RWPE2 (cell line): ENCODE data around the gene ACAP3.

Experiments used
- ATAC-seq: fragments of 200-7000 bp; cut with Tn5 transposase; 3 replicates; pipeline ENCODE4 v1.9.1; 2021; ENCODE audit warnings: low read depth
- DNase-seq: peaks from one replicate; pipeline ENCODE4 v3.0.0-alpha.2; 2020; ENCODE audit warnings: low spot score
- H3K27ac ChIP-seq: fragments of 450-650 bp; 2 replicates; pipeline ENCODE4 v1.5.1; 2017; ENCODE audit warnings: mild to moderate bottlenecking; ENCODE audit not compliant: poor library complexity, severe bottlenecking
- H3K27me3 ChIP-seq: fragments of 250-450 bp; sonication (Bioruptor Pico); 2 replicates; pipeline ENCODE4 v1.5.1; 2021; ENCODE audit warnings: mild to moderate bottlenecking, moderate library complexity; ENCODE audit not compliant: insufficient read depth, poor library complexity, severe bottlenecking
- H3K36me3 ChIP-seq: fragments of 250-450 bp; sonication (Bioruptor Pico); 2 replicates; pipeline ENCODE4 v1.5.1; 2020; ENCODE audit warnings: low read depth, mild to moderate bottlenecking, moderate library complexity
- H3K4me1 ChIP-seq: fragments of 250-450 bp; sonication (Bioruptor Pico); 2 replicates; pipeline ENCODE4 v1.5.1; 2021; ENCODE audit warnings: mild to moderate bottlenecking, moderate library complexity; ENCODE audit not compliant: insufficient read depth, poor library complexity, severe bottlenecking
- H3K4me3 ChIP-seq: fragments of 250-450 bp; sonication (Bioruptor Pico); 2 replicates; pipeline ENCODE4 v1.5.1; 2021; ENCODE audit warnings: mild to moderate bottlenecking, moderate library complexity; ENCODE audit not compliant: severe bottlenecking
- H3K9me3 ChIP-seq: fragments of 250-450 bp; sonication (Bioruptor Pico); 2 replicates; pipeline ENCODE4 v1.5.1; 2021; ENCODE audit warnings: mild to moderate bottlenecking, moderate library complexity; ENCODE audit not compliant: severe bottlenecking
- TF ChIP-seq, protein P1 (sequence below): fragments of 450-650 bp; IDR thresholded peaks from one replicate; pipeline ENCODE4 v1.5.1; 2017; ENCODE audit warnings: mild to moderate bottlenecking, moderate library complexity; ENCODE audit not compliant: poor library complexity, severe bottlenecking

ACAP3 gene

GRCh38 chr1:1326075-1326605 lies 18.4 kb upstream of the ACAP3 start:
- Histone ChIP-seq H3K4me1 (peaks cover 6% of the 10 kb centered on the region), H3K4me3 (peak overlapping the region; percentile 100), H3K9me3 (no peaks in the 10 kb centered on the region), H3K27me3 (no peaks in the 10 kb centered on the region), H3K27ac (peak overlapping the region; percentile 72), H3K36me3 (peaks cover 5% of the 10 kb centered on the region; the same call in 1 of the 2 replicates)
- DNase-seq (no peak), ATAC-seq (no peak)
- TF ChIP-seq, protein P1, sequence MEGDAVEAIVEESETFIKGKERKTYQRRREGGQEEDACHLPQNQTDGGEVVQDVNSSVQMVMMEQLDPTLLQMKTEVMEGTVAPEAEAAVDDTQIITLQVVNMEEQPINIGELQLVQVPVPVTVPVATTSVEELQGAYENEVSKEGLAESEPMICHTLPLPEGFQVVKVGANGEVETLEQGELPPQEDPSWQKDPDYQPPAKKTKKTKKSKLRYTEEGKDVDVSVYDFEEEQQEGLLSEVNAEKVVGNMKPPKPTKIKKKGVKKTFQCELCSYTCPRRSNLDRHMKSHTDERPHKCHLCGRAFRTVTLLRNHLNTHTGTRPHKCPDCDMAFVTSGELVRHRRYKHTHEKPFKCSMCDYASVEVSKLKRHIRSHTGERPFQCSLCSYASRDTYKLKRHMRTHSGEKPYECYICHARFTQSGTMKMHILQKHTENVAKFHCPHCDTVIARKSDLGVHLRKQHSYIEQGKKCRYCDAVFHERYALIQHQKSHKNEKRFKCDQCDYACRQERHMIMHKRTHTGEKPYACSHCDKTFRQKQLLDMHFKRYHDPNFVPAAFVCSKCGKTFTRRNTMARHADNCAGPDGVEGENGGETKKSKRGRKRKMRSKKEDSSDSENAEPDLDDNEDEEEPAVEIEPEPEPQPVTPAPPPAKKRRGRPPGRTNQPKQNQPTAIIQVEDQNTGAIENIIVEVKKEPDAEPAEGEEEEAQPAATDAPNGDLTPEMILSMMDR: no peak

DNA sequence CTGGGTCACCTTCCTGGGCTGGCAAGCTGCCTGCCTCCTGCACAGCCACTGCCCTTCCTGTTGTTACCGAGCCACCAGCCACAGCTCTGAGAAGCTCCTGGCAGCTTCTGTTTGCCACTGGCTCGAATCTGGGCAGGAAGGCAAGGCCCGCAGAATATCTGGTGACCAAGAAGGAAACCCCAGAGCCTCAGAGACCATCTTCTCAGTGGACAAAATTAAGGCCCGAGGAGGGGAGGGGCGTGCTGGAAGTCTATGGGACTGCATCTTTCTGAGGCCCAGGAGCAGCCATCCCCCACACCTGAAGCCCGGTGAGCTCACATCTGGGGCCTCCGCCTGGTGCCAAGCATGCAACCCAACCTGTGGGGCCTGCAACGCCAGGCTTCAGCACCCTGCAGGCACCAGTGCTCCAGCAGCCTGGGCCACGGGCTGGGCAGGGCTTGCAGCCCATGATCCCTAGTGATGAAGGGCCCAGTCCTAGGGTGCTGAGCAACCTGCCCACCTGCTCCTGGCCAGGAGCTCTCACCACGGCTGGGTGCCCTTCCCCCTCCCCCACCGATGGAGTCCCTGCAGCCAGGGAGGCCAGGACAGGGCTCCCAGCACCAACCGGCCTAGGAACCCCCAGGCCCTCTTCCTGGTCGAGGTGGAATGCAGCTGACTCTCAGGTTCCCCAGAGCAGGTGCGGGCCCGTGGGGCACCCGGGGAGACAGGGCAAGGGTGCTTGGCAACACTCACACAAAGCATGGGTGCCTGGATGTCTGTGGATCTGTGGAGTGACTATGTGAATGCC lies 17.8 kb upstream of the ACAP3 start:
- Histone ChIP-seq H3K9me3 (no peaks in the 10 kb centered on the region), H3K36me3 (peaks cover 10% of the 10 kb centered on the region), H3K27ac (peak overlapping the region; percentile 72), H3K4me1 (no peaks in the 10 kb centered on the region), H3K4me3 (peak overlapping the region; percentile 100), H3K27me3 (no peaks in the 10 kb centered on the region)
- ATAC-seq (peak; percentile 16), DNase-seq (no peak)
- TF ChIP-seq, protein P1: no peak

- H3K4me1 ChIP-seq: no peaks in the 10 kb centered on the region
- H3K27ac ChIP-seq: peak within 1 kb of the TSS; percentile 72
- H3K9me3 ChIP-seq: no peaks in the 10 kb centered on the region
- H3K4me3 ChIP-seq: peak within 1 kb of the TSS; percentile 100
- H3K36me3 ChIP-seq: peaks cover 18% of the 10 kb centered on the region
- TF ChIP-seq, protein P1: no peak
- DNase-seq (peak; percentile 94), ATAC-seq (peak; percentile 68)
- H3K27me3 ChIP-seq: no peaks in the 10 kb centered on the region
Measured at GRCh38 chr1:1324524-1325287, 17.0 kb upstream of the ACAP3 start, which contains the start of the genes CPTP and INTS11. Gene CPTP (plus strand): TSS chr1:1324802. CDS start chr1:1326911, 2,109 bp downstream. Gene INTS11 (minus strand): TSS chr1:1324660. CDS start chr1:1324608, 52 bp downstream.

DNA sequence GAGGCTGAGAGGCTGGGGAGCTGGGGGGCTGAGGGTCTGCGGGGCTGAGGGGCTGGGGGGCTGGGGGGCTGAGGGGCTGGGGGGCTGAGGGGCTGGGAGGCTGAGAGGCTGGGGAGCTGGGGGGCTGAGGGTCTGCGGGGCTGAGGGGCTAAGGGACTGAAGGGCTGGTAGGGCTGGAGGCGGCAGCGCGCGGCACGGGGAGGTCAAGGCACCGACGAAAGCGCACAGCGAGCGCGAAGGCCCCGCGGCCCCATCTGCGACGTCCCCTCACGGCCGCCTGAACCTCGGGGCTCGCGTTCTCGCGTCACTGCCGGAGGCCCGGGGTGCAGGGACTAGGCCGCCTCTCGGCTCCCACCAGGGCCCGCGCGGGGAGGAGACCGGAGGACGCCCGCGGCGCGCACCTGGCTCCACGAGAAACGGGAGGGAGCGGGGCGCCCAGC lies 16.4 kb upstream of the ACAP3 start:
- ATAC-seq (peak; percentile 8; the same call in 2 of the 3 replicates), DNase-seq (no peak)
- Histone ChIP-seq H3K4me1 (no peaks in the 10 kb centered on the region), H3K27ac (peak overlapping the region; percentile 72), H3K27me3 (no peaks in the 10 kb centered on the region), H3K4me3 (peak overlapping the region; percentile 100), H3K36me3 (peaks cover 24% of the 10 kb centered on the region), H3K9me3 (no peaks in the 10 kb centered on the region)
- TF ChIP-seq, protein P1: no peak
